Measurements from ENCODE around the gene PRSS23. TPM values are rescaled to one million over a fixed set of nuclear protein-coding genes. Genes with fewer than 3 reads are reported as not detected.

Gene PRSS23
- total and polyA plus RNA-seq, 10 of the 15 experiments (the other 5 are each of a cell fraction or from before 2014, with no cell fraction given), result 0.03 to 0.39 (median 0.16) TPM; not detected in 5

GRCh38 chr11:86795511-86795910 is 4.8 kb upstream of the PRSS23 start (continued):
- TF ChIP-seq, protein P1, sequence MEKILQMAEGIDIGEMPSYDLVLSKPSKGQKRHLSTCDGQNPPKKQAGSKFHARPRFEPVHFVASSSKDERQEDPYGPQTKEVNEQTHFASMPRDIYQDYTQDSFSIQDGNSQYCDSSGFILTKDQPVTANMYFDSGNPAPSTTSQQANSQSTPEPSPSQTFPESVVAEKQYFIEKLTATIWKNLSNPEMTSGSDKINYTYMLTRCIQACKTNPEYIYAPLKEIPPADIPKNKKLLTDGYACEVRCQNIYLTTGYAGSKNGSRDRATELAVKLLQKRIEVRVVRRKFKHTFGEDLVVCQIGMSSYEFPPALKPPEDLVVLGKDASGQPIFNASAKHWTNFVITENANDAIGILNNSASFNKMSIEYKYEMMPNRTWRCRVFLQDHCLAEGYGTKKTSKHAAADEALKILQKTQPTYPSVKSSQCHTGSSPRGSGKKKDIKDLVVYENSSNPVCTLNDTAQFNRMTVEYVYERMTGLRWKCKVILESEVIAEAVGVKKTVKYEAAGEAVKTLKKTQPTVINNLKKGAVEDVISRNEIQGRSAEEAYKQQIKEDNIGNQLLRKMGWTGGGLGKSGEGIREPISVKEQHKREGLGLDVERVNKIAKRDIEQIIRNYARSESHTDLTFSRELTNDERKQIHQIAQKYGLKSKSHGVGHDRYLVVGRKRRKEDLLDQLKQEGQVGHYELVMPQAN (conservative IDR thresholded peaks at IDR 0.05), result no peak
- no peak for TF ChIP-seq MXI1 (IDR thresholded peaks at IDR 0.05; ENCODE audit: low read depth, low read length)
- no peak for TF ChIP-seq NRF1 (conservative IDR thresholded peaks at IDR 0.05; ENCODE audit: low read depth, low read length)
- TF ChIP-seq POU2F2 (IDR thresholded peaks at IDR 0.05; ENCODE audit: borderline replicate concordance, low read depth, low read length), result no peak
- TF ChIP-seq, protein P2, sequence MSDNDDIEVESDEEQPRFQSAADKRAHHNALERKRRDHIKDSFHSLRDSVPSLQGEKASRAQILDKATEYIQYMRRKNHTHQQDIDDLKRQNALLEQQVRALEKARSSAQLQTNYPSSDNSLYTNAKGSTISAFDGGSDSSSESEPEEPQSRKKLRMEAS (IDR thresholded peaks at IDR 0.05; ENCODE audit: low read depth, low read length), result no peak

- H3K9me3 ChIP-seq (replicated peaks; ENCODE audit: control insufficient read depth, insufficient read depth, low read length), result no peaks in the 10 kb centered on the region
- H2AFZ ChIP-seq (ENCODE audit: control insufficient read depth, low read depth, low read length), result no peak overlapping the region
- peaks cover 4 to 7% of the 10 kb centered on the region in 2 experiments for H3K27me3 ChIP-seq (replicated peaks in 1 of 2; ENCODE audit: control insufficient read depth in 2 of 2, insufficient read depth in 2 of 2, low read length in 1 of 2)
- DNase-seq (ENCODE audit: low read depth, low spot score) (no peak), ATAC-seq (no peak), FAIRE-seq (peak; percentile 27)
- intact Hi-C loops (cut with micrococcal nuclease; ENCODE audit: unreplicated experiment) (no loop called here), in situ Hi-C loops (cut with MboI) (no loop called here)
- H3K36me3 ChIP-seq (ENCODE audit: control insufficient read depth in 2 of 2, insufficient read depth in 2 of 2, low read length in 1 of 2), result no peaks in the 10 kb centered on the region
- ChIA-PET RAD21 (ENCODE audit: unreplicated experiment) (no interaction called here), SMC1A (ENCODE audit: uncharacterized antibody, unreplicated experiment) (no interaction called here), CTCF (interaction anchor here (1.0 kb wide), 1 partner anchor 12 kb away, joined by 3 read pairs; no protein-coding TSS in a partner anchor), POLR2A (no interaction called here)
- WGBS (ENCODE audit: insufficient coverage, insufficient replicate concordance, low lambda C conversion rate, missing lambda C conversion rate), result 11% methylated on average over 3 of the region's 3 CpGs
- no peak overlapping the region for H3K9ac ChIP-seq (ENCODE audit: control insufficient read depth, insufficient read depth, low read length)
- H3K4me3 ChIP-seq, result no peak overlapping the region
- H3K27ac ChIP-seq (ENCODE audit: control insufficient read depth, insufficient read depth), result no peak overlapping the region
- no TSS peak for BruUV-seq (replicated peaks)
- no peak overlapping the region for H3K4me2 ChIP-seq (ENCODE audit: control insufficient read depth, insufficient read depth)
- no peaks in the 10 kb centered on the region for H3K79me2 ChIP-seq (ENCODE audit: control insufficient read depth, insufficient read depth, low read length)
- no peaks in the 10 kb centered on the region for H4K20me1 ChIP-seq (ENCODE audit: control insufficient read depth, insufficient read depth)
- H3K4me1 ChIP-seq (ENCODE audit: control insufficient read depth, insufficient read depth, low read length), result no peaks in the 10 kb centered on the region
- TF ChIP-seq E4F1 (IDR thresholded peaks at IDR 0.05; ENCODE audit: borderline replicate concordance, partially characterized antibody) (no peak), CHD2 (IDR thresholded peaks at IDR 0.05; ENCODE audit: borderline replicate concordance, low read depth, low read length) (no peak), MTA2 (IDR thresholded peaks at IDR 0.05; ENCODE audit: low read depth) (no peak), MXI1 (IDR thresholded peaks at IDR 0.05; ENCODE audit: low read depth, low read length) (no peak), SMAD5 (IDR thresholded peaks at IDR 0.05; ENCODE audit: low read depth) (no peak), JUNB (IDR thresholded peaks at IDR 0.05) (no peak), PML (IDR thresholded peaks at IDR 0.05; ENCODE audit: low read length) (no peak), IRF5 (IDR thresholded peaks at IDR 0.05; ENCODE audit: borderline replicate concordance) (no peak)
- TF ChIP-seq, protein P2 (IDR thresholded peaks at IDR 0.05; ENCODE audit: low read depth, low read length), result no peak
- TF ChIP-seq, protein P3, sequence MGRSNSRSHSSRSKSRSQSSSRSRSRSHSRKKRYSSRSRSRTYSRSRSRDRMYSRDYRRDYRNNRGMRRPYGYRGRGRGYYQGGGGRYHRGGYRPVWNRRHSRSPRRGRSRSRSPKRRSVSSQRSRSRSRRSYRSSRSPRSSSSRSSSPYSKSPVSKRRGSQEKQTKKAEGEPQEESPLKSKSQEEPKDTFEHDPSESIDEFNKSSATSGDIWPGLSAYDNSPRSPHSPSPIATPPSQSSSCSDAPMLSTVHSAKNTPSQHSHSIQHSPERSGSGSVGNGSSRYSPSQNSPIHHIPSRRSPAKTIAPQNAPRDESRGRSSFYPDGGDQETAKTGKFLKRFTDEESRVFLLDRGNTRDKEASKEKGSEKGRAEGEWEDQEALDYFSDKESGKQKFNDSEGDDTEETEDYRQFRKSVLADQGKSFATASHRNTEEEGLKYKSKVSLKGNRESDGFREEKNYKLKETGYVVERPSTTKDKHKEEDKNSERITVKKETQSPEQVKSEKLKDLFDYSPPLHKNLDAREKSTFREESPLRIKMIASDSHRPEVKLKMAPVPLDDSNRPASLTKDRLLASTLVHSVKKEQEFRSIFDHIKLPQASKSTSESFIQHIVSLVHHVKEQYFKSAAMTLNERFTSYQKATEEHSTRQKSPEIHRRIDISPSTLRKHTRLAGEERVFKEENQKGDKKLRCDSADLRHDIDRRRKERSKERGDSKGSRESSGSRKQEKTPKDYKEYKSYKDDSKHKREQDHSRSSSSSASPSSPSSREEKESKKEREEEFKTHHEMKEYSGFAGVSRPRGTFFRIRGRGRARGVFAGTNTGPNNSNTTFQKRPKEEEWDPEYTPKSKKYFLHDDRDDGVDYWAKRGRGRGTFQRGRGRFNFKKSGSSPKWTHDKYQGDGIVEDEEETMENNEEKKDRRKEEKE (IDR thresholded peaks at IDR 0.05), result no peak
These were observed 4.4 kb upstream of the PRSS23 start for GRCh38 chr11:86795949-86796348.
